Ovary (tissue), 9 donors: Measurements from ENCODE around the gene HS1BP3. TPM values are rescaled to one million over a fixed set of nuclear protein-coding genes. Genes with fewer than 3 reads are reported as not detected.

ENCODE experiments used
- DNase-seq, 5 donors: peaks; one replicate each; pipeline ENCODE4 v3.0.0-alpha.2; 2019 to 2020
- H3K27ac ChIP-seq, 2 donors: fragments of 200-600 bp; one replicate each; pipeline versions ENCODE4 v1.5.1 to v1.8.0; 2019 to 2022
- H3K27me3 ChIP-seq: fragments of 200-600 bp; one replicate; pipeline ENCODE4 v1.8.0; 2022
- H3K36me3 ChIP-seq: fragments of 200-600 bp; sonication (generic); one replicate; pipeline ENCODE4 v1.5.1; 2019
- H3K4me1 ChIP-seq: one replicate; pipeline ENCODE4 v1.8.1; 2013; ENCODE audit warnings: mild to moderate bottlenecking, moderate library complexity; ENCODE audit not compliant: insufficient read depth
- H3K4me3 ChIP-seq: fragments of 200-600 bp; sonication (generic); one replicate; pipeline ENCODE4 v1.5.1; 2017
- H3K9me3 ChIP-seq, 2 donors: fragments of 200-600 bp in 1 of 2; sonication (generic) in 1 of 2; one replicate each; pipeline versions ENCODE4 v1.5.1 to v1.8.1; 2013 to 2019; ENCODE audit warnings: mild to moderate bottlenecking in 1 of 2, moderate library complexity in 1 of 2
- EP300 ChIP-seq: sonication (generic); formaldehyde crosslinking; IDR thresholded peaks from one replicate; pipeline ENCODE4 v1.6.1; 2017; ENCODE audit warnings: antibody characterized with exemption
- POLR2A ChIP-seq: fragments of 450-650 bp; IDR thresholded peaks from one replicate; pipeline ENCODE4 v1.6.1; 2017; ENCODE audit warnings: antibody characterized with exemption, mild to moderate bottlenecking, moderate library complexity
- WGBS, 3 donors: extraction: QIAGEN DNeasy Blood & Tissue Kit in 1 of 3; methylation state at CpG; one replicate each; pipeline versions ENCODE4 v1.1.5 to v1.1.7; 2013 to 2017; 5-methylcytosine and 5-hydroxymethylcytosine counted together
- intact Hi-C, 4 donors: fragments of 100-400 bp; cut with DNase I; formaldehyde crosslinking; loops; one replicate each; pipeline versions ENCODE4 v1.11.0 to v1.15.1; 2022 to 2023
- polyA plus RNA-seq, 2 donors: library from polyadenylated mRNA; stranded (reverse); fragments of 200-250 nt in 1 of 2; fragments of 350-450 nt in 1 of 2; fragmentation: Illumina TruSeq in 1 of 2; extraction: RNeasy Lipid Tissue Mini Kit (QIAGEN cat#74804) in 1 of 2; gene quantifications; one replicate each; pipeline ENCODE4 v1.2.3, GENCODE V29; 2013 to 2014
- total RNA-seq, 7 donors: library from RNA; depleted of rRNA in 2 of 7; stranded (reverse); fragments of >200 nt in 2 of 7; fragmentation: NEBNext Ultra II Directional in 3 of 7; extraction: Animal tissue kit (Norgen Biotek cat#: 25700) in 3 of 7; gene quantifications; one replicate each; pipeline versions ENCODE4 v1.1.0 to v1.2.4, GENCODE V29; 2016 to 2023
- TF ChIP-seq, protein P1 (sequence below), 3 donors: fragments of 450-650 bp in 2 of 3; fragments of 200-600 bp in 1 of 3; IDR thresholded peaks; one replicate each; pipeline versions ENCODE4 v1.5.1 to v1.8.0; 2016 to 2022; ENCODE audit warnings: antibody characterized with exemption in 3 of 3, mild to moderate bottlenecking in 1 of 3
- donor health status: DM: no; HTN: no; CAD: no; lungs with moderate emphysema.
- donor health status: DM: no; HTN: no; CAD: no.
- donor health status: Bipolar disorder and iron deficiency.
- donor health status: DM: yes; HTN: yes; CAD: no.
- donor health status: DM: no; HTN: no; CAD: no.
- donor health status: DM: yes; HTN: yes; CAD: no.

The HS1BP3 gene
- total and polyA plus RNA-seq, 9 donors: 12.0 to 24.4 (median 22.2) TPM

DNA sequence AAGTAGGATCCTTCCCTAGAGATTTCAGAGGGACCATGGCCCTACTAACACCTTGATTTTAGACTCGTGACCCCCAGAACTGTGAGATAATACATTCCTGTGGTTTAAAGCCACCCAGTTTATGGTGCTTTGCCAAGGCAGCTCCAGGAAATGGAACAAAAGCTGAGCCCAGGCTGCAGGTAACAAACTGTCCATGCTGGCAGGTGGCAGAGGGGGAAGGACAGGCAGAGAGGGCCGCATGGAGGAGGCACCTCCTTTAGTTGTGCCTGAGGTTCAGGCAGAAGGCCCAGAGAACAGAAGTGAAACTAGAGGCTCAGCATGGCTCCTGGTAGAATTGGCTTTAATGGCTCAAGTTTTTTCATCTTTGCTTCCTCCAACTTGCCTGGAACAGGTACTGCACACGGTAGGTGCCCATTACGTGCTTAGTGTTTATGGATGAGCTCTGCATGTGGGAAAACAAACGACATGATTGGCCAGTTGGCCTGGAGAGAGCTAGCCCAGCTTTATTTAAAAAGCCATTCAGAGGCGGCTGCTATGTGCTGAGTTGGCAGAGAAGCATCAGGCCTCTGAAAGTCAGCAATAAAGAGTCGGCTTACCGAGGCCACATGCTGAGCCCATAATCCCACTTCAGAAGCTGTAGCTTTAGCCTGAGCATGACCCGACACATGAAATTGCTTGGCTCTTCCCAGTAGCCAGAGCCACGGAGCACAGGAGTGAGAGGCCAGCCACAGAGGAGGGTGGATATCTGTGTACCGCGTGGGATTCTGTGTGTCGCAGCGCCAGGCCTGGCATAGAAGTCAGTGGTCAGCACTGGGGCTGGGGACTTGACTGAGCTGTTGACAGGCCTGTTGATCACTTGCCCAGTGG lies 36.5 kb downstream of the HS1BP3 start:
- Histone ChIP-seq H3K4me3 (no peak overlapping the region), H3K4me1 (peaks cover 49% of the 10 kb centered on the region), H3K27me3 (no peaks in the 10 kb centered on the region), H3K36me3 (no peaks in the 10 kb centered on the region), H3K27ac (peak overlapping the region in 1 of 2 donors; percentile 90), H3K9me3 (no peaks in the 10 kb centered on the region)
- TF ChIP-seq, protein P1, sequence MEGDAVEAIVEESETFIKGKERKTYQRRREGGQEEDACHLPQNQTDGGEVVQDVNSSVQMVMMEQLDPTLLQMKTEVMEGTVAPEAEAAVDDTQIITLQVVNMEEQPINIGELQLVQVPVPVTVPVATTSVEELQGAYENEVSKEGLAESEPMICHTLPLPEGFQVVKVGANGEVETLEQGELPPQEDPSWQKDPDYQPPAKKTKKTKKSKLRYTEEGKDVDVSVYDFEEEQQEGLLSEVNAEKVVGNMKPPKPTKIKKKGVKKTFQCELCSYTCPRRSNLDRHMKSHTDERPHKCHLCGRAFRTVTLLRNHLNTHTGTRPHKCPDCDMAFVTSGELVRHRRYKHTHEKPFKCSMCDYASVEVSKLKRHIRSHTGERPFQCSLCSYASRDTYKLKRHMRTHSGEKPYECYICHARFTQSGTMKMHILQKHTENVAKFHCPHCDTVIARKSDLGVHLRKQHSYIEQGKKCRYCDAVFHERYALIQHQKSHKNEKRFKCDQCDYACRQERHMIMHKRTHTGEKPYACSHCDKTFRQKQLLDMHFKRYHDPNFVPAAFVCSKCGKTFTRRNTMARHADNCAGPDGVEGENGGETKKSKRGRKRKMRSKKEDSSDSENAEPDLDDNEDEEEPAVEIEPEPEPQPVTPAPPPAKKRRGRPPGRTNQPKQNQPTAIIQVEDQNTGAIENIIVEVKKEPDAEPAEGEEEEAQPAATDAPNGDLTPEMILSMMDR (IDR thresholded peaks at IDR 0.05): no peak
- TF ChIP-seq POLR2A: no peak
- TF ChIP-seq EP300: no peak
- whole genome bisulfite sequencing, 3 donors: 63 to 79% (median 76%) methylated on average over 14 of the region's 14 CpGs
- intact Hi-C loops: loop anchor here in 3 of 4 donors (5.0 kb wide), 1 partner anchor 167 kb away; the partner anchor contains the start of gene RHOB (in 3 of the 3)
- DNase-seq: peak in 2 of 5 donors; percentile 47 to 49

GRCh38 chr2:20612925-20613916 lies 37.7 kb downstream of the HS1BP3 start:
- WGBS, 3 donors: 67 to 71% (median 70%) methylated on average over 17 of the region's 17 CpGs
- intact Hi-C loops: no loop called here
- H3K9me3 ChIP-seq: no peaks in the 10 kb centered on the region
- peak in 2 of 5 donors; percentile 31 to 39 for DNase-seq
- H3K27ac ChIP-seq: peak overlapping the region in 1 of 2 donors; percentile 67
- no peaks in the 10 kb centered on the region for H3K36me3 ChIP-seq
- no peaks in the 10 kb centered on the region for H3K27me3 ChIP-seq
- peaks cover 40% of the 10 kb centered on the region for H3K4me1 ChIP-seq
- H3K4me3 ChIP-seq: no peak overlapping the region
- TF ChIP-seq EP300 (no peak), POLR2A (no peak)
- TF ChIP-seq, protein P1 (IDR thresholded peaks at IDR 0.05): no peak

DNA sequence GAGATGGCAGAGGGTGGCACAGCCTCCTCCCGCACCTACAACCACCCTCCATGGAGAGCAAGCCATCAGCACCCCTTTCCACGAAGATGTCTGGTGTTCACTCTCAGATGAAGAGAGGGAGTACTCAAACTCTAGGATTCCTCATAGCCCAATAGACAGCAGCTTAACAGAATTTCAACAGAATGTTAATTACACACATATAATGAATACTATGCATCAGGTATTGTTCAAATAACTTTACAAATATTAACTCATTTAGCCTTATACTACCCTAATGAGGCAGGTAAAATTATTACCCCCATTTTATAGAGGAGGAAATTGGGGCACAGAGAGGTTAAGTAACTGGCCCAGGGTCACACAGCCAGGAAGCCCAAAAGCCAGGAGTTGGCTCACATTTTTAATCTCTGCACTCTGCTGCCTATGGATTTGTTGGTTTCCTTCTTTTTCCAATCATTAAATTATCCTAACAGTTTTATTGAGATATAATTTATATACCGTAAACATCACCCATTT lies 39.0 kb downstream of the HS1BP3 start:
- H3K27me3 ChIP-seq: no peaks in the 10 kb centered on the region
- WGBS, 3 donors: 79 to 88% (median 82%) methylated on average over 3 of the region's 3 CpGs

More for the DNA sequence above, 39.0 kb downstream of the HS1BP3 start:
- Histone ChIP-seq H3K9me3 (no peaks in the 10 kb centered on the region), H3K4me3 (no peak overlapping the region), H3K36me3 (no peaks in the 10 kb centered on the region), H3K4me1 (peaks cover 31% of the 10 kb centered on the region), H3K27ac (peak overlapping the region in 1 of 2 donors; percentile 67)
- TF ChIP-seq, protein P1 (IDR thresholded peaks at IDR 0.05): no peak
- TF ChIP-seq EP300 (no peak), POLR2A (no peak)
- intact Hi-C loops: no loop called here
- peak in 1 of 5 donors; percentile 14 for DNase-seq
